ENCODE measurements around the gene OVOL2.
A peak's percentile ranks its signal among the peaks of the same experiment; 100 is the strongest.

The OVOL2 gene

DNA sequence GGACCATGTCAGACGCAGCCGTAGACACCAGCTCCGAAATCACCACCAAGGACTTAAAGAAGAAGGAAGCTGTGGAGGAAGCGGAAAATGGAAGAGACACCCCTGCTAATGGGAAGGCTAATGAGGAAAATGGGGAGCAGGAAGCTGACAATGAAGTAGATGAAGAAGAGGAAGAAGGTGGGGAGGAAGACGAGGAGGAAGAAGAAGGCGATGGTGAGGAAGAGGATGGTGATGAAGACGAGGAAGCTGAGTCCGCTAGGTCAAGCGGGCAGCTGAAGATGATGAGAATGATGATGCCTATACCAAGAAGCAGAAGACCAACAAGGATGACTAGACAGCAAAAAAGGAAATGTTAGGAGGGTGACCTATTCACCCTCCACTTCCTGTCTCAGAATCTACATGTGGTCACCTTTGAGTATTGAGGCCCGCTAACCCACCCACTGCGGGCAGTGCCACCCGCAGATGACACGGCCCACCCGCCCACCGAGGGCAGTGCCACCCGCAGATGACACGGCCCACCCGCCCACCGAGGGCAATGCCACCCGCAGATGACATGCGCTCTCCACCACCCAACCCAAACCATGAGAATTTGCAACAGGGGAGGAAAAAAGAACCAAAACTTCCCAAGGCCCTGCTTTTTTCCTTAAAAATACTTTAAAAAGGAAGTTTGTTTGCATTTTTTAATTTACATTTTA lies 45.6 kb downstream of the OVOL2 start:
- no peak for DNase-seq (ENCODE audit: low spot score)

DNA sequence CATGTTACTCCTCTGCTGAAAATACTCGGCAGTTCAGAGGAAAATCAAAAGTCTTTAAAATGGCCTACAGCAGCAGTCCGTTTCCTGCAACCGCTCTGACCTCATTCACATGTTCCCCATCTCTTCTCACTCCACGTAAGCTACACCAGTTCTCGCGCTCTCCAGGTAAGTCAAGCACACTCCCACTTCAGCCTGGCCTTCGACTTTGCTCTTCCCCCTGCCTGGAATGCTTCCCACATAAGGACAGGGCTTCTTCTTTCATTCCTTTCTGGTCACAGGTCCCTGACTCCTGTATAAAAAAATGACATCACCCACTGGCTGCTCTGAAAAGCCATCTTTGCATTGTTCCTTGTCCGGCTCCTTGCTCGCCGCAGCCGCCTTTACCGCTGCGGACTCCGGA lies 46.2 kb downstream of the OVOL2 start:
- no peak for DNase-seq (ENCODE audit: low spot score)

DNA sequence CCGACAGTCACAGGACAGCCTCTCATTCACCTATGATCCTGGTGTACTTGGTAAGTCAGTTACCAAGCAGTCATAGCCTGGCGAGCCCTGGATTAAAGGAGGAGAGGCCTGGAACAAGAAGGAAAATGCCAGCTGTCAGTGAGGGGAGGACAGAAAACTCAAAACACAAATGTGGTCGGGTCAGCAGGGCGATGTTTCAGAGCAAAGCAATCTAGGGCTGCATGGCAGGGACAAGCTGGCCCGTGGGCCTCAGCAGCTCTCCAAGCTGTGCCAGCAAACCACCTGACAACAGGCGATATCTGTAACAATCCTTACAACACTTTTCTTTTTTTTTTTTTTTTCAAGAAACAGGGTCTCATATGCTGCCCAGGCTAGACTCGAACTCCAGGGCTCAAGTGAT lies 48.6 kb downstream of the OVOL2 start:
- no peak for DNase-seq (ENCODE audit: low spot score)

DNA sequence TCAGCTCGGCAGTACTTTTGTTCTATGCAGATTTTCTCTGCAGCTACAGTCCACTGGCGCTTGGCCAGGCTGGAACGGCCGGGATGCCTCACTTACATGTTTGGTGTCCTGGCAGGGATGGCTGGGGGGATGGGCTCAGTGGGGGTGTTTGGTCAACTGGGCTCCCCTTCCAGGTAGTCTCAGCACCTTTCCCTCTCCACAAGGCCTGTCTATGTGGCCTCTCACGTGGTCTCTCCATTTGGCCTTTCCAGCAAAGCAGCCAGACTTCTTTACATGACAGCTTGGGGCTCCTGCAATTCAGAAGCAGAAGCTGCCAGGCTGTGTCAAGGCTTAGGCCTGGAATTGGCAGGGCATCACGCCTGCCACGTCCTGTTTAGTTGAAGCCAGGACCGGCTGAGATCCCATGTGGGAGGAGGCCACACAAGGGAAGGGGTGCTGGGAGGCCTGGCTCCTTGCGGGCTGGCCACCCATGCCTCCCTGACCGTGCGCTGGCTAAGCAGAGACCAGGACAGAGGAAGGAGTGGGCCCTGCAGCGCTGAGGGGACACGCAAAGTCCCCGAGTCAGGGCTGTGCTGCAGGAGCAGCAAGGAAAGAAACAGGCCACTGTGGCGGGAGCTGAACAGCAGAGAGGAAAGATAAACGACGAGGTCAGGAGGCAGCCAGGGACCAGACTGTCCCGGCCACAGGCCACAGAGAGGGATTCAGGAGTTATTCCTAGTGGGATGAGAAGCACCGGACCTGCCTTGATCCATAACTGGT lies 50.0 kb downstream of the OVOL2 start:
- DNase-seq (ENCODE audit: low spot score): no peak

DNA sequence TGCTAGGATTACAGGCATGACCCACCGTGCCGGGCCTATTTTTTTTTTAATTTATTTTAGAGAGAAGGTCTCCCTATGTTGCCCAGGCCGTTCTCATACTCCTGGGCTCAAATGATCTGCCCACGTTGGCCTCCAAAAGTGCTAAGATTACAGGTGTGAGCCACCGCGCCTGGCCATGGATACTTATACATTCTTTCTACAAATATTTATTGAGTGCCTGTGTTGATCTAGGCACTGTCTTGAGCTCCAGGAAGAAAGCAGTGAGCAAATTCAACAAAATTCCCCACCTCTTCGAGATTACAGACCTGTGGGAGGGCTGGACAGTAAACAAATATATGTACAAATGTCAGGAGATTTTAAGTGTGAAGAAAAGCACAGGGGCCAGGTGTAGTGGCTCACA lies 51.0 kb downstream of the OVOL2 start:
- DNase-seq (ENCODE audit: low spot score): no peak

DNA sequence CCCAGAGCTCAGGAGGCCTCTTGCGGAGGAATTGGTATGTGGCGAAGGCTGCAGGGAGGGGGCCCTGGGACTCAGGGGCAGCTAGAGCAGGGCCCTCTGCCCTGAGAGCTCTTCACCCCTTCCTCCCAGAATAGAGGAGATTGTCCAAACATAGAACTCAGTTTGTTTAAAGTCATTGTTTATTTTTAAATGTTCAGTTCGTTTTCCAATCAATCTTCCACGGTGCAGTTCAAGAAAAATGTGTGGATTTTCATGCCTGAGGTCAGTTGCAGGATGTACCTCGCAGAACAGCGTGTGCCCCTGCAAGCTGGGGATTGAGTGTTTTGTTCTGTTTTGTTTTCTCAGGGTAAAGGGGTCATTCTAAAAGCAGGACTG lies 51.7 kb downstream of the OVOL2 start:
- no peak for DNase-seq (ENCODE audit: low spot score)

DNA sequence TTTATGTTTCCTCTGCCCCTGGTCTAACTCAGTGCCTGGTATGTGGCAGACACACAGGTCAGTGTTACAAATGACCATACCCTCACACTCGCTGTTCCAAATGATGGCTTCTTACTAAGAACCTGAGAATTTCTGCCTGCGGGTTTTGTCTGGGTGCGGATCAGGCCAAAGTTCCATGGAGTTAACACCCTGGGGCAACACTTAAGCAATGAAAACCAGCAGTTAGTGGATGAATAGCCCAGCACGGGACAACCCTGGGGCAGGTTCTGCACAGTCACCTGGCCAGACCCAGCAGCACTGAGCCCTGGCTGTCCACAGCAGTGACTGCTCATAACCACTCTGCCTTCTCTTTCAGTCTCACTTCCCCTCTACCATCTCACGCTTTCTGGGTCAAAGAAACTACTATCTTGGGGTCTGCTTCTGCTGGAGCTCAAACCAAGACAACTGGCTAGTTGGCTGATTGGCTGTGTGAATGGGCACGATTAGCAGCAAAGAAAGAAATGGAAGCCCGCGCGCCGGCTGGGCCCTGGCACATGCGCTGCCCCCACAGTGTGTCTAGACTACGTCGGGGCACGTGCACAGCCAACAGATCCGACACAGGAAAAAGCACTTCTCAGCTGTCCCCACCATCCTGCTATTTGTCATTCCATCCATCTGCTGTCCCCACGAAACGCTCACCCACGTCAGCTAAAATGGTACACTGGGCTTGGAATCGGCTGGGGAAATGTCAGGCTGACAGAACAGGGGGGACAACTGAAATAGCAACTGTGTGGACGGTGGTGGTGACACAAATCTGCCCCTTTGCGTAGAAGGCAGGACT lies 52.3 kb downstream of the OVOL2 start:
- DNase-seq (ENCODE audit: low spot score): no peak

DNA sequence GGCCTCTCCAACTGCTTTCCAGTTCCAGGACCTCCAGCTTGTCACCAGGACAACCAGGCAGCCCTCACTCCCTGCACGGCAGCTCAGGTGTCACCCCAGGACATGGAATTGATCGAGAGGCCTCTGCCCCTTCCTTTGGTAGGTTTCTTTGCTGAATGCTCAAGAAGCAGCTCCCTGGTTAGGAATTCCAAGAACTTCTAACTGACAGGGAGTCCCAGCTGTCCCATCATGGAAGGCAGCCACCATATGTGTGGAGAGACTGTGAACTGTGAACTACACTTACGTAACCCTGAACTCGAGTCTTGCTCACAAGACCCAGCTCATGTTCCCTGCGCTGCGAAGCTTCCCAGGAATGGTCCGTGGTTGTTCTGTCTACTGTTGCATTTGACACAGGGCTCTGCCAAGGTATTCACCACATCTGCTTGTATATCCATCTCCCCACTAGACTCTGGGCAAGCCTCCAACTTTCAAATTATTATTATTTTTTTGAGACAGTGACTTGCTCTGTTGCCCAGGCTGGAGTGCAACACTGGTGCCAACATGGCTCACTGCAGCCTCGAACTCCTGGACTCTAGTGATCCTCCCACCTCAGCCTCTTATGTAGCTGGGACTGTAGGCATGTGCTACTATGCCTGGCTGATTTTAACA lies 53.2 kb downstream of the OVOL2 start:
- DNase-seq (ENCODE audit: low spot score): no peak

DNA sequence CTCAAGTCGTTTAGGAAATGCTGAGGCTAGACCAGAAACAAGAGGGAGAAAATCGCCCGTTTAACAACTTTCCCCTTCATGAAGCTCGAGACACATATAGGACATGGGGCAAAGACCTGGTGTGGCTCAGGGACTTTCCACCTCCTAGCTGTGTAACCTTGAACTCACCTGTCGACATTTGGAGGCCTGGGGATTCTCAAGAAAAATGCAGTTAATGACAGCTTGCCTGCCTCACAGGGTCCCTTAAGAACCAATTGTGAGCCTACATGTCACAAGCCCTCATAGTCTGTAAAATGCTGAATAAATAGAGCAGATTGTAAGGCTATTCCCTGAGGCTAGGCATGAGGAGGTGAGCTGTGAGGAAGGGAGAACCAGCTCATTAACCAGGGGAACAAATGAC lies 53.8 kb downstream of the OVOL2 start:
- DNase-seq (ENCODE audit: low spot score): no peak

DNA sequence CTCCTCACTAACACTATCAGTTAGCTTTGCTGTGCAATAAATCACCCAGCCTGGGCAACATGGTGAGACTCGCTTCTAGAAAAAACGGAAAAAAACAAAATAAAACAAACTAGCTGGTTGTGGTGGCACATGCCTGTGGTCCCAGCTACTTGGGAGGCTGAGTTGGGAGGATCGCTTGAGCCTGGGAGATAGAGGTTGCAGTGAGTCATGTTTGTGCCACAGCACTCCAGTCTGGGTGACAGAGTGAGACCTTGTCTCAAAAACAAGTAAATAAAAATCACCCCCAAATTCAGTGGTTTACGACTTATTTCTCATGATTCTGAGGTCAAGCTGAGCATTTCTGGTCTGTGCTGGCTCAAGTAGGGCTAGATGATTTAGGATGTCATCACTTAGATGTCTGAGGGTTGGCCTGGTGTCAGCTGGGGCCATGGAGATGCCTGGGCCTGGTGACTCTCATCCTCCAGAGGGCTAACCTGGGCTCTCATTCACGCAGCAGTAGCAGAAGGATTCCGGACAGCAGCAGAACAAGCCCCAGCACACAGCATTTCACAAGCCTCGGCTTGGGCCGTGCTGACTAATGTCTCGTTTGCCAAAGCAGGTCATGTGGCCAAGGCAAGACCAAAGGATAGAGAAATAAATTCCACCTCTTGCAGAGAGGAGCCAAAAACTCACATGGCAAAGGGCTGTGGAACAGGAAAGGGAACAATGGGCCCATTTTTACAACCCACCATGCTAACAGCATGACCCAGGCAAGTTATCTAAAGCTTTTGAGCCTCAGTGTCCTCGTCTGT lies 56.4 kb downstream of the OVOL2 start:
- no peak for DNase-seq (ENCODE audit: low spot score)

DNA sequence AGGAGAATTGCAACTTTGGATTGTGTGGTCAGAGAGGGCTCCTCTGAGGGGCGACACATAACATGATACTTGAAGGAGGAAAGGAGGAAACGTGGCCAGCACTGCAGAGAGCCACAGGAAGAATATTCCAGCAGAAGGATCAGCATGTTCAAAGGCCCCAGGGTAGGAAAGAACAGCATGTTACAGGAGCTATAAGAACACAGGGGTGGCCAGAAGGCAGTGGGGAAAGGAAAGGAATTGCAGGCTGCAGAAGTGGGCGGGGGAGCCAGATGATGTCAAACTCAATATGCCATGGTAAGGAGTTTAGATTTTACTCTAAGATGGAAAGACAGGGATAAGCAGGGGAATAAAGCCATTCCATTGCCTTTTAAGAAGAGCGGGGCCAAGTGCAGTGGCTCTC lies 58.1 kb downstream of the OVOL2 start:
- DNase-seq (ENCODE audit: low spot score): no peak

DNA sequence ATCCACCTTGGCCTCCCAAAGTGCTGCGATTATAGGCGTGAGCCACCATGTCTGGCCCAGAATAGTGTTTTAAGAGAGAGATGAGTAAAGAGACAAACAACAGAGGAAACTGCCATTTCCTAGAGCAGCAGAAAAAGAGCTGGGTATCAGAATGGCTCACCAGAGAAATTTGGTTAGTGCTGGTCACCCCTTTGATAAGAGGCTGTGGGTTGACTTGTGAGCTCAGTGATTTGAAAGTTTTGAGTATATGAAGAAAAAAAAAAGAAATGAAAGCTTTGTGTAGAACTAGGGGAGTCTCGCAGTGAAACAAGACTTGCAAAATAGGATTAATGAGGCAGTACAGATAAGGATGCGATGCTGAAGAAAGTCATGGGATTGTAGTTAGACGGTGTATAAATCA lies 59.3 kb downstream of the OVOL2 start:
- no peak for DNase-seq (ENCODE audit: low spot score)

DNA sequence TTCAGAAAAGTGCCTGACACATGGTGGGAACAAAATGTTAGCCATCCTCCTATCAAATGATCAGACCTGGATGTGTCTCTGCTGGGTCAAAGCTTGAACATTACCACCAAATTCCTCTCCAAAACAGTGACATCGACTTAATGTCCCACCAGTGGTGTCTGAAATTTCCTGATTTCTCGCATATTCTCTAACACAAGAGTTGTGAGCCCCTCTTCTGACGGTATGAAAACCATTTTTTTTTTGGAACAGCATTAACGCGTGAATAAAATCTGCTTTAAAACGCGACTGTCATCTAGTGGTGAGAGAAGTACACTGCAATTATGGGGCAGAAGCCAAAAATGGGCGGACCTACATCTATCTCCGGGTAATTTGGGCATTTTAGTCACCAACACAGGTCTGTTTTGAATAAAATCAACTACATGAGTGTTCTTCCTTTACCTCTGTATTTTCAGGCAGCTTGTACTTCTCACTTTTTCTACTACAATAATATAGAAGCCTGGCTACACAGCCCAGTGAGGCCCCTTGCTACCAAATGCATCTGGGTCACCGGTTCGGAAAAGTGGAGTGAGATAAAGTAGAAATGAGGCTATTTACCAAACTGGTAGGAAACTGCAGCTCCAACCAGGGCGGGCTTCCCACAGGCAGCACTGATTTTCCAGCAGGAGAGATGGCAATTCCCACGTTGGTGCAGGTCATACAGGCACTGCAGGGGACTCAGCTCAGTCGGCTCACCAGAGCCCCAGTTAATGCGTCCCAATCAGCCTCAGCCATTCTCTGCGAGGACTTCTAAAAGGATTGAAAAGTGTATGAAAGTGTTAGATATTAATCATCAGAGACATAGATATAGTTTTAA lies 61.5 kb downstream of the OVOL2 start:
- DNase-seq (ENCODE audit: low spot score): peak; percentile 80

DNA sequence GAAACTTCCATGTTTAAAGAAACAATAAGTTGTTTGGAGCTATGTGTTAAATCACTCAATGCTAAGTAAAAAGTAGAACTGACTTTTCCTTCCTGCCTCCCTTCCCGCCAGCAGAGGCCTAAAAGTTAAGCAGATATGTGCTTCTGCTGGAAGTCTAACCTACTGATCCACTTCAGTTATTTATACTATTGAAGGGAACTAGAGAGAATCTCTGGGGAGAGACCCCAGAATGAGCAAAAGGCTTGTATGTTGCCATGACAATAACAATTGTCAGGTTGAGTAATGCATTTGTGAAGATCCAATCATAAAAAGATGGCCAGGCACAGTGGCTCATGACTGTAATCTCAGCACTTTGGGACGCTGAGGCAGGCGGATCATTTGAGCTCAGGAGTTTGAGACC lies 64.2 kb downstream of the OVOL2 start:
- no peak for DNase-seq (ENCODE audit: low spot score)

DNA sequence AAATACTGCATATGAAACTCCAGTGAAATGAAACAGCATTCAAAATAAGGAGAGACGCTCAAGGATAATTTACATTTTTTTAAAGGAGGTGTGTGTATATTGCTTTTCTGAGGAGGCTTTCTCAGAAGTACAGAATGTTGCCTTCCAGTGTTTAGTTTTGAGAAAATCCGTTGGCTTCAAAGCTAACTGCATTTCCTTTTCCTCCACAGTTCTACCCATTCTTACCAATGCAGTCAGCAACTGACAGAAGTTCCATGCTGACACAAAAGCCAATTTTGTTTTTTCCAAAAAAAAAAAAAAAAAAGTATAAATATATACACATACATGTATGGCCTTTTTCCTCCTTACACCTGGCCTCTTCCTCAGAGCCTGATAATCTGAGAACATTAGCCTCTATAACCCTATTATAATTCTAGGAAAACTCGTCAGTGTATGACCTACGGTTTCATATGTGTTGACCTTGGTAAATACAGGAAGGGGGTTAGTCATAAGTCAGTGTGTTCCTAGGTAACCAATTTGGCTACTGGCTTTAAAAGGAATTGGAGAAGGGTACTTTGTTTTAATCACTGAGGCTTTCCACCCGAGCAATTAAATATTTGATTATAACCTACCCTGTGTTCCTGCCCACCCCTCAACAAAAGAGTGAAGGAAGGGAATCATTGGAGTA lies 64.7 kb downstream of the OVOL2 start:
- DNase-seq (ENCODE audit: low spot score): no peak

DNA sequence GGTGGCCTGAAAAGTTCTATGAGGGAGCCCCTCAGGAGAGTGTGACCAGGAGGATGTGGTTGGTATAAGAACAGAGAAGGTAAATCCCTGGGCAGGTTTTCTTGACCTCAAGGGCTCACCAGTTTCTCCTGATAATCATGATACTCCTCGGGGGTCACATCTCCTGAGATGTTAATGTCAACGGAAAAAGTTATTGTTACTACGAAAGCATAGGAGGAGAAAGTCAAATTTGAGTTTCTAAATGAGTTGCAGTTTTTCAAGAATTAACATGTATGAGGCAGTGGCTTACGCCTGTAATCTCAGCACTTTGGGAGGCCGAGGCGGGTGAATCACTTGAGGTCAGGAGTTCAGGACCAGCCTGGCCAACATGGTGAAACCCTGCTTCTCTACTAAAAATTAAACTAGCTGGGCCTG lies 65.5 kb downstream of the OVOL2 start:
- DNase-seq (ENCODE audit: low spot score): no peak

DNA sequence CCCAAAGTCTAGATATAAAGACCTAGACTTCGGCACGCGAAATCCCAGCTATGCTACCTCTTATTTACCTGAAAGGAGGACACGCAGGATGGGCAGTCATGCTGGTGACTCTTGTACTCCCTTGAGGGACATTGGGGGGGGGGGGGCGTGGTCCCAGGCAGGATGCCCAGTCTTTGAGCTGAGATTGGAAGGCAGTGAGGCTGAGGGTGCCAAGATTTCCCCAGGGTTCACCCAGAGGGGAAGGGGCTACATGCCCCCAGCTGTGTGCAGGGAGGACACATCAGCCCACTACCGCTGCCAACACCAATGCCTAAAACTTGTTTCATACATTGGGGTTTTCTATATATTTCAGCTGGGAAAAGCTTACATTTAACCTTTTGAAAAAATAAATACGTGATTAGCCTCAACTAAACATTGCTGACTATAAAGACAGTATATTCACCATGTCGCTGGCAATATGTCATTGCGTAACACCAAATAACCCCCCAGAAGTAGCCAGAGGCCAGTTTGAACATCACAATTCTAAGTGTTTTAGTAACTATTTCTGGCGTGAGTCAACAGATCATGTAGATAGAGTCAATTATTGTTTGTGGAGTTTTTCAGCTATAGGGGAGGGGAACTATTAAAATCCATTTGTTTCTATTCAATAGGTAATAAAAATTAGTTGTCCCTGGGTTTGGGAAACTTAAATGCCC lies 67.3 kb downstream of the OVOL2 start:
- DNase-seq (ENCODE audit: low spot score): no peak

DNA sequence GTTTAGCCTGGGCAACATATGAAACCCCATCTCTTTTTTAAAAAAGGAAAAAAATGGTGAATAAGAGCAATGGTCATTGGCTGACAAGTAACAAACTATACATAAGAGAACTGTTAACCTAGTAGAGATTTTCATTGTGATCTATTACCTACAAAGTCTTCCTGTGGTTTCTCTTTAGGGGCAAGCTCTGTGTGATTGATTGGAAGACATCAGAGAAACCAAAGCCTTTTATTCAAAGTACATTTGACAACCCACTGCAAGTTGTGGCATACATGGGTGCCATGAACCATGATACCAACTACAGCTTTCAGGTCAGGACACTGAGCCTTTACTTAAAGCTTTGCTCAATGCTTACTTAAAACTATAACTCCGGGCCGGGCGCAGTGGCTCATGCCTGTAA lies 69.7 kb downstream of the OVOL2 start:
- no peak for DNase-seq (ENCODE audit: low spot score)

DNA sequence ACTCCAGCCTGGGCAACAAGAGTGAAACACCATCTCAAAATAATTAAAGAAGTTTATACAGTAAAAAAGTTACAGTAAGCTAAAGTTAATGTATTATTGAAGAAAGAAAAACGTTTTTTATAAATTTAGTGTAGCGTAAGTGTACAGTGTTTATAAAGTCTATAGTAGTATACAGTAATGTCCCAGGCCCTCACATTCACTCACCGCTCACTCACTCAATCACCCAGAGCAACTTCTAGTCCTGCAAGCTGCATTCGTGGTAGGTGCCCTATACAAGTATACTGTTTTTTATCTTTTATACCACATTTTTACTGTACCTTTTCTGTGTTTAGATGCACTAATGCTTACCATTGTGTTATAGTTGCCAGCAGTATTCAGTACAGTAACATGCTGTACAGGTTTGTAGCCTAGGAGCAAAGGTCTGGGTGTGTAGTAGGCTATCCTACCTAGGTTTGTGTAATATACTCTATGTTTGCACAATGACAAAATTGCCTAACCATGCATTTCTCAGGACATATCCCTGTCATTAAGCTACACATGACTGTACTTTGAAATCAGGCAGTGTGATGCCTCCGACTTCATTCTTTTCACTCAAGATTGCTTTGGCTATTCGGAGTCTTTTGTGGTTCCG lies 72.2 kb downstream of the OVOL2 start:
- DNase-seq (ENCODE audit: low spot score): no peak

All from hematopoietic multipotent progenitor cell treated with erythropoietin and hydrocortisone succinate and interleukin-3 and kit ligand, for 17 days (in vitro differentiated cells).